ENCODE data around the gene CCL28. TPM values are rescaled to one million over a fixed set of nuclear protein-coding genes. Genes with fewer than 3 reads are reported as not detected.
A peak's percentile ranks its signal among the peaks of the same experiment; 100 is the strongest.

Gene CCL28
- total and polyA plus RNA-seq, 10 of the 15 experiments (the other 5 are each of a cell fraction or from before 2014, with no cell fraction given) = 1.5 to 7.5 (median 4.4) TPM

- TF ChIP-seq ZBTB11 (CRISPR knock-in tag; IDR thresholded peaks at IDR 0.05) (no peak), POU2F2 (IDR thresholded peaks at IDR 0.05; ENCODE audit: borderline replicate concordance, low read depth, low read length) (no peak)
Observed at GRCh38 chr5:43429016-43429415, 16.8 kb upstream of the CCL28 start (continued).

- FAIRE-seq (no peak), ATAC-seq (peak; percentile 69), DNase-seq (ENCODE audit: low read depth, low spot score) (no peak)
- Histone ChIP-seq H3K4me2 (ENCODE audit: control insufficient read depth, insufficient read depth) (no peak overlapping the region), H3K79me2 (ENCODE audit: control insufficient read depth, insufficient read depth, low read length) (no peaks in the 10 kb centered on the region), H3K9me3 (replicated peaks; ENCODE audit: control insufficient read depth, insufficient read depth, low read length) (no peaks in the 10 kb centered on the region), H3K9ac (ENCODE audit: control insufficient read depth, insufficient read depth, low read length) (no peak overlapping the region), H3K36me3 (ENCODE audit: control insufficient read depth in 2 of 2, insufficient read depth in 2 of 2, low read length in 1 of 2) (no peaks in the 10 kb centered on the region), H4K20me1 (ENCODE audit: control insufficient read depth, insufficient read depth) (no peaks in the 10 kb centered on the region), H2AFZ (ENCODE audit: control insufficient read depth, low read depth, low read length) (no peak overlapping the region), H3K27me3 (replicated peaks in 1 of 2; ENCODE audit: control insufficient read depth in 2 of 2, insufficient read depth in 2 of 2, low read length in 1 of 2) (no peaks in the 10 kb centered on the region), H3K4me3 (no peak overlapping the region), H3K4me1 (ENCODE audit: control insufficient read depth, insufficient read depth, low read length) (no peaks in the 10 kb centered on the region), H3K27ac (ENCODE audit: control insufficient read depth, insufficient read depth) (no peak overlapping the region)
- CTCF ChIA-PET = no interaction called here
- in situ Hi-C loops (cut with MboI) (no loop called here), intact Hi-C loops (cut with micrococcal nuclease; ENCODE audit: unreplicated experiment) (no loop called here)
- SMC1A ChIA-PET (ENCODE audit: uncharacterized antibody, unreplicated experiment) = no interaction called here
- RAD21 ChIA-PET (ENCODE audit: unreplicated experiment) = no interaction called here
- WGBS (ENCODE audit: insufficient coverage, insufficient replicate concordance, low lambda C conversion rate, missing lambda C conversion rate) = 46% methylated on average over 4 of the region's 4 CpGs
- POLR2A ChIA-PET = no interaction called here
- BruUV-seq (replicated peaks) = no TSS peak
- TF ChIP-seq MTA3 (IDR thresholded peaks at IDR 0.05; ENCODE audit: borderline replicate concordance, low read length) (no peak), NRF1 (conservative IDR thresholded peaks at IDR 0.05; ENCODE audit: low read depth, low read length) (no peak), ELK1 (IDR thresholded peaks at IDR 0.05; ENCODE audit: low read depth, low read length) (no peak), GATAD2B (conservative IDR thresholded peaks at IDR 0.05; ENCODE audit: low read depth) (no peak), ZBTB11 (CRISPR knock-in tag; IDR thresholded peaks at IDR 0.05) (no peak), ZNF274 (IDR thresholded peaks at IDR 0.05; ENCODE audit: insufficient read depth, insufficient read length) (no peak), RUNX3 (IDR thresholded peaks at IDR 0.05; ENCODE audit: low read length) (no peak), ZNF384 (IDR thresholded peaks at IDR 0.05; ENCODE audit: borderline replicate concordance, low read depth, low read length) (no peak), BCL3 (IDR thresholded peaks at IDR 0.05; ENCODE audit: borderline replicate concordance, insufficient read depth, low read depth, low read length, poor library complexity, severe bottlenecking) (no peak), POLR2AphosphoS5 (IDR thresholded peaks at IDR 0.05; ENCODE audit: low read length) (no peak)
Observed at GRCh38 chr5:43427306-43427705, 15.1 kb upstream of the CCL28 start.
